Stimulated activated naive CD4-positive, alpha-beta T cell (primary cell): ENCODE measurements around the gene LIN7B.

Experiments used
- DNase-seq, 6 experiments: peaks; one replicate each; lab custom pipeline; 2025; lab: John Stamatoyannopoulos, UW

Gene LIN7B

GRCh38 chr19:49094505-49095482, 19.4 kb upstream of the LIN7B start:
- DNase-seq, result no peak

GRCh38 chr19:49097453-49098288, 16.5 kb upstream of the LIN7B start:
- DNase-seq, result peak; percentile 39 to 82 (median 62)

- no peak for DNase-seq
Observed at GRCh38 chr19:49098795-49099194, 15.4 kb upstream of the LIN7B start.

- no peak for DNase-seq
Observed at GRCh38 chr19:49101160-49101559, 13.0 kb upstream of the LIN7B start.

- no peak for DNase-seq
Observed at GRCh38 chr19:49102303-49102702, 11.9 kb upstream of the LIN7B start.

GRCh38 chr19:49103331-49104085, 10.7 kb upstream of the LIN7B start:
- DNase-seq, result no peak

GRCh38 chr19:49104229-49104864, 9.8 kb upstream of the LIN7B start:
- DNase-seq, result no peak

- DNase-seq, result peak in 5 of 6 experiments; percentile 45 to 63 (median 49)
Observed at GRCh38 chr19:49106648-49107135, 7.5 kb upstream of the LIN7B start.

- DNase-seq, result no peak
Observed at GRCh38 chr19:49107625-49108459, 6.3 kb upstream of the LIN7B start.

- no peak for DNase-seq
Observed at GRCh38 chr19:49109051-49109450, 5.1 kb upstream of the LIN7B start.

- DNase-seq, result no peak
Observed at GRCh38 chr19:49109569-49110233, 4.5 kb upstream of the LIN7B start.

GRCh38 chr19:49110567-49110966, 3.6 kb upstream of the LIN7B start:
- DNase-seq, result no peak

GRCh38 chr19:49111218-49111998, 2.8 kb upstream of the LIN7B start:
- no peak for DNase-seq

- peak; percentile 16 to 62 (median 48) for DNase-seq
Observed at GRCh38 chr19:49114630-49115363, 627 bp downstream of the LIN7B start.

GRCh38 chr19:49116544-49116943, 2.4 kb downstream of the LIN7B start:
- no peak for DNase-seq

GRCh38 chr19:49117677-49118564, 3.8 kb downstream of the LIN7B start:
- DNase-seq, result no peak
